ENCODE measurements around the gene ZFP82.
A peak's percentile ranks its signal among the peaks of the same experiment; 100 is the strongest.

The ZFP82 gene

GRCh38 chr19:36398571-36398970, 19.9 kb downstream of the ZFP82 start:
- H3K27ac Mint-ChIP-seq, result no peak overlapping the region
- peaks cover 52% of the 10 kb centered on the region for H3K36me3 Mint-ChIP-seq
- no peak overlapping the region for H3K4me3 Mint-ChIP-seq
- H3K27me3 Mint-ChIP-seq, result no peaks in the 10 kb centered on the region
- H3K4me1 Mint-ChIP-seq (ENCODE audit: low read depth), result no peaks in the 10 kb centered on the region
- peaks cover 39% of the 10 kb centered on the region for H3K9me3 Mint-ChIP-seq (ENCODE audit: low read depth)

- no peaks in the 10 kb centered on the region for H3K27me3 Mint-ChIP-seq
- H3K27ac Mint-ChIP-seq, result no peak overlapping the region
- peaks cover 47% of the 10 kb centered on the region for H3K36me3 Mint-ChIP-seq
- no peaks in the 10 kb centered on the region for H3K4me1 Mint-ChIP-seq (ENCODE audit: low read depth)
- H3K9me3 Mint-ChIP-seq (ENCODE audit: low read depth), result peaks cover 42% of the 10 kb centered on the region
- H3K4me3 Mint-ChIP-seq, result no peak overlapping the region
Observed at GRCh38 chr19:36392916-36393673, 25.3 kb downstream of the ZFP82 start.

GRCh38 chr19:36379510-36379819, 39.0 kb downstream of the ZFP82 start:
- Mint-ChIP-seq H3K9me3 (ENCODE audit: low read depth) (peaks cover 5% of the 10 kb centered on the region), H3K36me3 (peaks cover 12% of the 10 kb centered on the region), H3K27me3 (no peaks in the 10 kb centered on the region), H3K4me1 (ENCODE audit: low read depth) (peaks cover 23% of the 10 kb centered on the region), H3K27ac (peak overlapping the region; percentile 58), H3K4me3 (peak overlapping the region; percentile 96)

- Mint-ChIP-seq H3K4me3 (peak within 1 kb of the TSS; percentile 96), H3K27ac (peak within 1 kb of the TSS; percentile 93), H3K4me1 (ENCODE audit: low read depth) (peaks cover 23% of the 10 kb centered on the region), H3K9me3 (ENCODE audit: low read depth) (peaks cover 5% of the 10 kb centered on the region), H3K27me3 (no peaks in the 10 kb centered on the region), H3K36me3 (peaks cover 12% of the 10 kb centered on the region)
Observed at GRCh38 chr19:36378625-36379509, 39.6 kb downstream of the ZFP82 start, which contains the start of gene ZFP14. Gene ZFP14 (minus strand): TSS chr19:36379201. CDS start chr19:36367892, 11,309 bp downstream.

- Mint-ChIP-seq H3K27me3 (no peaks in the 10 kb centered on the region), H3K36me3 (peaks cover 12% of the 10 kb centered on the region), H3K4me3 (peak overlapping the region; percentile 96), H3K4me1 (ENCODE audit: low read depth) (peaks cover 24% of the 10 kb centered on the region), H3K9me3 (ENCODE audit: low read depth) (peaks cover 1% of the 10 kb centered on the region), H3K27ac (peak overlapping the region; percentile 93)
Observed at GRCh38 chr19:36377541-36378178, 40.8 kb downstream of the ZFP82 start.

GRCh38 chr19:36373638-36374156, 44.7 kb downstream of the ZFP82 start:
- H3K27ac Mint-ChIP-seq, result no peak overlapping the region
- peaks cover 6% of the 10 kb centered on the region for H3K9me3 Mint-ChIP-seq (ENCODE audit: low read depth)
- H3K27me3 Mint-ChIP-seq, result no peaks in the 10 kb centered on the region
- no peak overlapping the region for H3K4me3 Mint-ChIP-seq
- peaks cover 23% of the 10 kb centered on the region for H3K36me3 Mint-ChIP-seq
- H3K4me1 Mint-ChIP-seq (ENCODE audit: low read depth), result peaks cover 26% of the 10 kb centered on the region

GRCh38 chr19:36371886-36372285, 46.6 kb downstream of the ZFP82 start:
- Mint-ChIP-seq H3K4me1 (ENCODE audit: low read depth) (peaks cover 10% of the 10 kb centered on the region), H3K27me3 (no peaks in the 10 kb centered on the region), H3K9me3 (ENCODE audit: low read depth) (peaks cover 6% of the 10 kb centered on the region), H3K27ac (no peak overlapping the region), H3K36me3 (peaks cover 32% of the 10 kb centered on the region), H3K4me3 (no peak overlapping the region)

- H3K4me3 Mint-ChIP-seq, result no peak overlapping the region
- H3K27me3 Mint-ChIP-seq, result no peaks in the 10 kb centered on the region
- no peaks in the 10 kb centered on the region for H3K4me1 Mint-ChIP-seq (ENCODE audit: low read depth)
- no peak overlapping the region for H3K27ac Mint-ChIP-seq
- H3K9me3 Mint-ChIP-seq (ENCODE audit: low read depth), result peaks cover 3% of the 10 kb centered on the region
- peaks cover 56% of the 10 kb centered on the region for H3K36me3 Mint-ChIP-seq
Observed at GRCh38 chr19:36363845-36364244, 54.6 kb downstream of the ZFP82 start.
